ENCODE results near the gene PAQR4.

Gene PAQR4

DNA sequence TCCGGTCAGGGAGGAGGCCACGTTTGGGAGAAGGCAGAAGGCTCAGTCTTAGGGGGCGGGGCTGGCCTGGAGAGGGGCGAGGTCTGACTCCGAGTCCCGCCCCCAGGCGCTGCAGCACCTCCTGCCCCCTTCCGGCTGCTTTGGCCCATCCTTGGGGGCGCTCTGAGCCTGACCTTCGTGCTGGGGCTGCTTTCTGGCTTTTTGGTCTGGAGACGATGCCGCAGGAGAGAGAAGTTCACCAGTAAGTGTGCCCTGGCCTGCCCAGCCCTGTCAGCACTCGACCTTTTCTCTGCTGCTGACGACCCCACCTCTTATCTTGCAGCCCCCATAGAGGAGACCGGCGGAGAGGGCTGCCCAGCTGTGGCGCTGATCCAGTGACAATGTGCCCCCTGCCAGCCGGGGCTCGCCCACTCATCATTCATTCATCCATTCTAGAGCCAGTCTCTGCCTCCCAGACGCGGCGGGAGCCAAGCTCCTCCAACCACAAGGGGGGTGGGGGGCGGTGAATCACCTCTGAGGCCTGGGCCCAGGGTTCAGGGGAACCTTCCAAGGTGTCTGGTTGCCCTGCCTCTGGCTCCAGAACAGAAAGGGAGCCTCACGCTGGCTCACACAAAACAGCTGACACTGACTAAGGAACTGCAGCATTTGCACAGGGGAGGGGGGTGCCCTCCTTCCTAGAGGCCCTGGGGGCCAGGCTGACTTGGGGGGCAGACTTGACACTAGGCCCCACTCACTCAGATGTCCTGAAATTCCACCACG, 52.5 kb downstream of the PAQR4 start:
- ChIA-PET POLR2A (interaction anchor here (0.6 to 11.9 kb wide), 17 partner anchors 9 to 321 kb away, joined by 3 to 247 read pairs (median 6); partner anchors contain the start of genes CLDN9, FLYWCH2, KREMEN2 and PAQR4), CTCF (interaction anchor here (0.6 to 4.1 kb wide), 9 partner anchors 10 to 69 kb away, joined by 3 to 41 read pairs (median 3); no protein-coding TSS in a partner anchor)
- Histone ChIP-seq H3K36me3 (ENCODE audit: control insufficient read depth in 2 of 2, insufficient read depth in 1 of 2, low read length in 2 of 2) (peaks cover 0 to 14% of the 10 kb centered on the region in 2 experiments; a peak in 1 of 3 replicates), H3K4me1 (ENCODE audit: control insufficient read depth, insufficient read depth, low read length) (peaks cover 21% of the 10 kb centered on the region), H3K27ac (ENCODE audit: extremely low read depth, low read depth, low read length) (peak overlapping the region; percentile 54), H3K4me3 (ENCODE audit: low read depth, low read length) (peak overlapping the region; percentile 75), H3K9me3 (ENCODE audit: control insufficient read depth, insufficient read depth, low read depth, low read length) (no peaks in the 10 kb centered on the region)
- TF ChIP-seq EGR2 (tag by site-specific recombination; IDR thresholded peaks at IDR 0.05; ENCODE audit: low read depth) (peak; percentile 68), BCL11A (tag by site-specific recombination; IDR thresholded peaks at IDR 0.05; ENCODE audit: low read depth) (0 out of 2 replicates have a peak, but pooled peaks have one; percentile 26), ZNF610 (tag by site-specific recombination; IDR thresholded peaks at IDR 0.05; ENCODE audit: borderline replicate concordance) (0 out of 2 replicates have a peak, but pooled peaks have one; percentile 19), ZIC2 (tag by site-specific recombination; IDR thresholded peaks at IDR 0.05) (peak; percentile 89), ZNF174 (tag by site-specific recombination; IDR thresholded peaks at IDR 0.05) (no peak), ZNF398 (tag by site-specific recombination; IDR thresholded peaks at IDR 0.05) (peak; percentile 88), MYNN (tag by site-specific recombination; IDR thresholded peaks at IDR 0.05; ENCODE audit: borderline replicate concordance) (no peak), ZNF513 (tag by site-specific recombination; IDR thresholded peaks at IDR 0.05) (no peak), ZBTB44 (tag by site-specific recombination; IDR thresholded peaks at IDR 0.05) (no peak), ZNF335 (tag by site-specific recombination; conservative IDR thresholded peaks at IDR 0.05) (0 out of 2 replicates have a peak, but pooled peaks have one; percentile 8), ZNF521 (tag by site-specific recombination; IDR thresholded peaks at IDR 0.05) (no peak), ZBTB20 (tag by site-specific recombination; IDR thresholded peaks at IDR 0.05) (peak; percentile 12; the same call in 1 of the 2 replicates), ZNF24 (tag by site-specific recombination; IDR thresholded peaks at IDR 0.05) (peak; percentile 96), BCL11B (tag by site-specific recombination; IDR thresholded peaks at IDR 0.05; ENCODE audit: low read depth) (no peak), KLF10 (tag by site-specific recombination; IDR thresholded peaks at IDR 0.05) (0 out of 2 replicates have a peak, but pooled peaks have one; percentile 10), ZBTB48 (tag by site-specific recombination; IDR thresholded peaks at IDR 0.05) (peak; percentile 88), GLIS2 (tag by site-specific recombination; IDR thresholded peaks at IDR 0.05) (peak; percentile 77), HIC1 (tag by site-specific recombination; IDR thresholded peaks at IDR 0.05) (peak; percentile 91), ZNF157 (tag by site-specific recombination; IDR thresholded peaks at IDR 0.05) (no peak), ZFP69B (tag by site-specific recombination; IDR thresholded peaks at IDR 0.05) (peak; percentile 69; the same call in 1 of the 2 replicates), ZNF394 (tag by site-specific recombination; IDR thresholded peaks at IDR 0.05; ENCODE audit: borderline replicate concordance) (peak; percentile 22; the same call in 1 of the 2 replicates), SP3 (tag by site-specific recombination; IDR thresholded peaks at IDR 0.05) (peak; percentile 10; the same call in 1 of the 2 replicates), IKZF3 (tag by site-specific recombination; IDR thresholded peaks at IDR 0.05) (peak; percentile 14; the same call in 1 of the 2 replicates), ZNF10 (tag by site-specific recombination; IDR thresholded peaks at IDR 0.05) (0 out of 2 replicates have a peak, but pooled peaks have one; percentile 14), ZNF76 (tag by site-specific recombination; IDR thresholded peaks at IDR 0.05; ENCODE audit: borderline replicate concordance, low read depth) (no peak)
- TF ChIP-seq, protein P1, sequence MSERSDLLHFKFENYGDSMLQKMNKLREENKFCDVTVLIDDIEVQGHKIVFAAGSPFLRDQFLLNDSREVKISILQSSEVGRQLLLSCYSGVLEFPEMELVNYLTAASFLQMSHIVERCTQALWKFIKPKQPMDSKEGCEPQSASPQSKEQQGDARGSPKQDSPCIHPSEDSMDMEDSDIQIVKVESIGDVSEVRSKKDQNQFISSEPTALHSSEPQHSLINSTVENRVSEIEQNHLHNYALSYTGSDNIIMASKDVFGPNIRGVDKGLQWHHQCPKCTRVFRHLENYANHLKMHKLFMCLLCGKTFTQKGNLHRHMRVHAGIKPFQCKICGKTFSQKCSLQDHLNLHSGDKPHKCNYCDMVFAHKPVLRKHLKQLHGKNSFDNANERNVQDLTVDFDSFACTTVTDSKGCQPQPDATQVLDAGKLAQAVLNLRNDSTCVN (tag by site-specific recombination; optimal IDR thresholded peaks at IDR 0.05), result no peak
- TF ChIP-seq, protein P2, sequence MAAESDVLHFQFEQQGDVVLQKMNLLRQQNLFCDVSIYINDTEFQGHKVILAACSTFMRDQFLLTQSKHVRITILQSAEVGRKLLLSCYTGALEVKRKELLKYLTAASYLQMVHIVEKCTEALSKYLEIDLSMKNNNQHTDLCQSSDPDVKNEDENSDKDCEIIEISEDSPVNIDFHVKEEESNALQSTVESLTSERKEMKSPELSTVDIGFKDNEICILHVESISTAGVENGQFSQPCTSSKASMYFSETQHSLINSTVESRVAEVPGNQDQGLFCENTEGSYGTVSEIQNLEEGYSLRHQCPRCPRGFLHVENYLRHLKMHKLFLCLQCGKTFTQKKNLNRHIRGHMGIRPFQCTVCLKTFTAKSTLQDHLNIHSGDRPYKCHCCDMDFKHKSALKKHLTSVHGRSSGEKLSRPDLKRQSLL (tag by site-specific recombination; IDR thresholded peaks at IDR 0.05), result peak; percentile 99

Measured in HEK293 (cell line).